Activated CD8-positive, alpha-beta memory T cell treated with anti-CD3 and anti-CD28 coated beads for 24 hours (primary cell): ENCODE data around the gene CFDP1.

Experiments used
- DNase-seq: peaks from one replicate; pipeline ENCODE4 v3.0.0-alpha.2; 2020

Gene CFDP1

GRCh38 chr16:75262104-75262799 lies 171.1 kb downstream of the CFDP1 start:
- no peak for DNase-seq

DNA sequence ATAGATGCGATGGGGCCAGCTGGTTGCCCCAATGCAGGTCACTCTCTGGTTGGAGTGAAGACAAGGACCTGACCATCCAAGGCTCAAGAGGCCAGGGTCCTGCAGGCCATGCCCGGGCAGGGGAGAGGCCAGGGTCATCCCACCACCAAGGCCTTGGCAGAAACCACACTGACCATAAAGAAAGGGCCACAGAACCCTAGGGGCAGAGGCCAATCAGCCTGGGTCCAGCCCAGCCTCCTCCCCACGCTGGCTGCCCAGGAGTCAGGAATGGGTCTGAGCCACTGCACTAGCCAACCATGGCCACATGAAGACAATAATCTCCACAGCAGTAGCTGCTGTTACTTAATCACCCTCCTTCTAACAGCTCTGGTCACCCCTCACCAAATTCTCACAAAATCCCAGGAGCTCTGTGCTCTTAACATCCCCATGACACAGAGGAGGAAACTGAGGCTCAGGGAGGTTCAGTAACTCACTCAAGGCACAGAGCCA lies 171.7 kb downstream of the CFDP1 start:
- DNase-seq = no peak

- no peak for DNase-seq
These were observed 172.3 kb downstream of the CFDP1 start for GRCh38 chr16:75260851-75261589.

- no peak for DNase-seq
These were observed 174.5 kb downstream of the CFDP1 start for GRCh38 chr16:75258807-75259141.

DNA sequence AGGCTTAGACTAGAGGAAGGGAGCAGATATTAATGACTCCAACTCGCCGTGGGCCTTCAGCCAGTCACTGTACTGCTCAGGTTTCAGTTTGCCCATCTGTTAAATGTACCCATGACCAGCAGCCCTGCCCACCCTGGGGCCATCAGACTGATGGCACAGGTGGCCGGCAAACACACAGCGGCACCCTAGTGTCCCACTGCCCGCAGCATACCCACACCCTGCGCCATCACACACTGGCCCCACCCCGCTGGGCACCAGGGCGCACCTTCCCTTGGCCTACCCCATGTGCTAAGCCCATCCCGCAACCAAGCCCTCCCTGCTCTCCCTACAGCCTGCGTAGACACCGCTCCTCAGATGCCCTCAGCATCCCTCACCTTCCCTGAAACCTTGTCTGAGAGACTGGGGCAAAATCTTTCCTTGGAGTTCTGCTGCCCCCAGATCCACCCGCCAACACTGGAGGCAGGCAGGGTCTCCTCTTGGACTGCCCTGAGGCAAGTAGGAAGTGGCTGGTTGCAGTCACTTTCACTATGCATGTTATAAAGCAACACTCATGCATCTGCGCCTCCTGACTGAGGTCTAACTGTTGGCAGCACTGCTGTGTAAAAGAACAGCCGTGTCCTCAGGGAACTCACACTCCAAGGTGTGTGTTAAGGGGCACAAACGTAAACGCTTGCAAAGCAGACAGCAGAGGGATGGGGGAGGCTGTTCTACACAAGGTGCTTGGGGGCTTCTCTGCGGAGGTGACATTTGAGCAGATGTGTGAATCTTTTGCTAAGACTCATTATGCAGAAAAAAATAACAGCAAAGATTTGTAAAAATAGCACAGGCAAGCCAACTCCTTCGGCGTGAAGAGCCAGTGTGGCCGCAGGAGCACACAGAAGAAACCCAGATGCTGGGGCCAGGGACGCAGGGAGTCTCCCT lies 175.2 kb downstream of the CFDP1 start:
- DNase-seq = no peak

DNA sequence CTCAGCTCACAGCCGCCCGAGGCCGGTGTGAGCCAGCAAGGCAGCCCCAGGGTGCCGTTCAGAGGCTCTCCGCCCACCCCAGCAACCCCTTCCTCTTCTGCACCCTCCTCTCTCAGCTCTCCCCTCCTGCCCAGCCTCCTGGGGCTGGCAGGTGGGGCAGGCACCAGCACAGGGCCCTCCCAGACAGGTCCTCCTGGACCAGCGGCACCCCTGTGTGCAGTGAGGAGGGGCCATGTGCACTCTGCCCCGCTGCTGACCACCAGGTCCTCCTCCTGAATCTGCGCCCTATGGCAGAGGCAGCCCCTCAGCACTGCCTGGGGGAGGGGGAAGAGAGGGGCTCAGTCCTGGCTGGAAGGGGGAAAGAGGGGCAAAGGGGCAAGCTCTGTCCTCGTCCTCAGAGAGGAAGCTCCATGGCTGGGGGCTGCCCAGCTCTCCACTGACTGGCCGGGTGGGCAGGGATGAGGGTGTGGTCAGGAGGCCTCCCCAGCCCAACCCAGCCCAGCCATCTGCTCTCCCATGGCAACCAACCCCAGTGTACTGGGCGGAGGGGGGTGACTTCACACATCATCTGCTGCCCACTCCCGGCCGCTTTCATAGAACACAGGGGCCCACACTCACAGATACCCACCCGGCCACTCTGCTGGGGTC lies 176.5 kb downstream of the CFDP1 start:
- DNase-seq = no peak

DNA sequence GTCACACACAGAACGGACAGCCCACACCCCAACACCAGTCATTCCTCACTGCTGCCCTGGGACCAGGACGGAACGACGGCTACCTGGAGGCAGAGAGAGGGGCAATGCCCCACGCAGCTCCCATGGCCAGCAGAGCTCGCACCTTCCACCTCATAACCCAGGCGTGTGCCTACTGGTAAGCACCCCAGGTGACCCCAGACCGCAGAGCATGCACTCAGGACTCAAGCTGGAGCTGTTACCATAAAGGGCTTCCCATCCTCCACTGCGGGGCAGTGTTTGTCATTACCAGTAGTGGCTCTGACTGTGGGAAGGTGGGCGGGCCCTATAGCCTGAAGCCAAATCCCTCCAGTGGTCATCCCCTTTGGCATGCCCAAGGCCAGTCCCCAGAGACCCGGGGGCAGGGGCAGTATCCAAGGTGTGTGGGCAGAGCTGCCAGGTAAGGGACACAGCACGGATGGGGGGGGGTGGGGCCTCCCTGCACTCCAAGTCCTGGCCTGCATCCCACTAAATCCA lies 177.2 kb downstream of the CFDP1 start:
- DNase-seq = no peak

DNA sequence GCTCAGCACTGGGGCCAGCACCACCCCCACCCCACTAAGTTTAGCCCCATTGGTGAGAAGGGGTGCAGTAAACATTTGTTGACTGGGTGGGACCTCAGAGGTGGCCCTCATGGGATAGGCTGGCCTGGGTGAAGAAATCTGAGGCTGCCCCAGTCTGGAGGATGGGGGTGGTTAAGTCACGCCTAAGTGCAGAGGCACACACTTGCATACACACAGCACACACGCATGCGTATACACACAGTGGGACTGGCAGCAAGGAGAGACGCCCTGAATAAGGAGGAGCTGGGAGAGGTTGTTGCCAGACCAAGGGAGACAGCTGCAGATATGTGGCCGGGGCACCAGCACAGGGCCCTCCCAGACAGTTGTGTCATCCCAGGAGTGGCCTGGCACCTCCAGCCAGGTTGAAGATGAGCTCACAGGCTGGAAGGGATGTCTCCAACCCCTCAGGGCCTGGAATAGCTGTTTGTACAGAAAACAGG lies 178.9 kb downstream of the CFDP1 start:
- DNase-seq = no peak

GRCh38 chr16:75252946-75253911 lies 180.1 kb downstream of the CFDP1 start:
- no peak for DNase-seq

DNA sequence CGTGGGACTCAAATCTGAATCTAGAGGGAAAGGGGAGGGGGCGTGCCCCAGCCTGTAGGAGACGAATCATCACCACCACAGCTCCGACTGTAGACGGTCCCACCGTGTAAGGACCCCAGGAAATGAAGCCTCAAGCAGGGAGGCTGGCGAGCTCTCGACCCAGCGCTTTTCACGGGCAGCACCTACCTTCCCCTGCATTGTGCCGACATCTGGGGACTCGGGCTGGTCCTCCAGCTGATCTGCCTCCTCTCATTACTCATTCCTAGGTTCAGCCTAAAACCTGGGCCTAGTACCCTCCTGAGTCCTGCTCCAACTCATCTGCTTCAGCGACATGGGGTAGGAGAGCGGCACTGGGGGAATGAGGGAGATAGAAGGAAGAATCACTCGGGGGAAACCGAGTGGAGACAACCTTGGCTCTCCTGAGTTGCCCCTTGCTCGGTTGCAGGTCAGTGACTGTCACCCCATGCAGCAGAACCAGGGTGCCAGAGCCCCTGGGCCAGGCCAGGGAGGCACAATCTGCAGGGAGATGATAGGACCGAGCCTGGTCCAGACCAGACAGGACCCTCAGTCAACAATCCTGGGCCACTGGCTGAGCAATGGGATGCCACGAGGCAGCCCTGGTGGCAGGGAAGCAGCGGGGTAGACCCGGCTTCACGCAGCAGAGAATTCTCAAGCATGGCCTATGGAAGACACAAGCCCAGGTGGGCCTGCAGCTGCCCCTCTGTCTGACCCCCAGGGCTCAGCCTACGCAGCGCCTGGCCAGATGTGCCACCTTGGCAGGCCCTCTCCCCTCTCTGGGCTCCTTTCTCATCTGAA lies 181.0 kb downstream of the CFDP1 start:
- no peak for DNase-seq

GRCh38 chr16:75251280-75252048 lies 181.8 kb downstream of the CFDP1 start, which contains the start of gene BCAR1:
Gene BCAR1, minus strand, starts transcription at chr16:75251624. Its CDS starts 142 bp downstream, at chr16:75251482.
- DNase-seq = no peak

- no peak for DNase-seq
These were observed 182.5 kb downstream of the CFDP1 start for GRCh38 chr16:75250809-75251279.

- DNase-seq = no peak
These were observed 183.1 kb downstream of the CFDP1 start for GRCh38 chr16:75250089-75250808.

DNA sequence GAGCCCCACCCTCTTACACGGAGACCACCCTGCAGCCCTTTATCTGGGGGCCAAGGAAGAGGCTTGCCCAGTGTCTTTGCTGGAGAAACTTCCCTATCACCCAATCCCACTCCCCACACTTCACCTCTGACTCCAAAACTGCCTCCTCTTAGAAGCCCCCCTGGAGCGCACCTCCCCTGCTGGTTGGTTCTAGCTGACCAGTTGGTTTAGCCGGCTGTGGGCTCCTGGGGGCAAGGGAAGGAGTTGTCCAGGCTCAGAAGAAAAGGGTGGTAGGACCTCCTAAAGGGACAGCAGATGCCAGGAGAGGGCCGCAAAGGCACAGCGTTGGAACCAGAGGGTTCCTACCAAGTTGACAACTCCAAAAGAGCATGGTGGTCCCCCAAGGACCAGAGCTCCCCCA lies 183.9 kb downstream of the CFDP1 start:
- DNase-seq = no peak

DNA sequence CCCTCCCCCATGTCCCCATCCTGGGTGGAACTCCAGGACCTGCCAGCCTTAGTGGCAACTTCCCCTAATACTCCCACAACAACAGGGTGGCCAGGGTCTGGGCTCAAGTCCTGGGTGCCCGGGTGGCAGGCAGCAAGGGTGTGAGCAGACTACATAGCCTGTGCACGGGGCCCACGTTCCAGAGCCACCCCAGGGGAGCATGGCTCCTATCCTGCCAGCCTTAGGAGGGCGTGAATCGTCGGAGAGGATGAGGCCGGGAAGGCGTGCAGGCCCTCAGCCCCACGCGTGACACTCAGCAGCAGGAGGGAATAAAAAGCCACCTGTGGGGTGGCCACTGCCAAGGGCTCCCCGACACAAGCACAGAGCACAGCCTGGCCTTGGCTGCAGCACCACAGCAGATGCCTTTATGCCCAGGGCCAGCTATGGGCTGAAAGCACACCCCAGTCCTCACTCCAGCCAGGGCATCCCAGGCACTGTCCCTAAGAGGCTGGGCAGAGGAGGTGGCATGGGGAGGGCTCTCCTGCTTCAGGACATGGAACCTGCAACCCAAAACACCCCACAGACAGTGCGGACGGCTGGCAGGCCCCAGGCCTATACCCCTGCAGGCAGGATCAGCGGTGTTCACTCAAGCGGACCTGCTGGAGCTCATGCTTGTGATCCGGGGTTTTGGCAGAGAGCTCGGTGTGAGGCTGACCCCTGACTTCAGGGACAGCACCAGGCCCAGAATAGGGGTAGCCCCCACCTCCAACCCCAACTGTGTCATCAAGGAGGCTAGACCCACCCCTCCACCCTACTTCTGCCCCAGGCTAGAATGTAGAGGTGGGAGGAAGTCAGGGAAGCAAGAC lies 184.5 kb downstream of the CFDP1 start:
- DNase-seq = no peak

DNA sequence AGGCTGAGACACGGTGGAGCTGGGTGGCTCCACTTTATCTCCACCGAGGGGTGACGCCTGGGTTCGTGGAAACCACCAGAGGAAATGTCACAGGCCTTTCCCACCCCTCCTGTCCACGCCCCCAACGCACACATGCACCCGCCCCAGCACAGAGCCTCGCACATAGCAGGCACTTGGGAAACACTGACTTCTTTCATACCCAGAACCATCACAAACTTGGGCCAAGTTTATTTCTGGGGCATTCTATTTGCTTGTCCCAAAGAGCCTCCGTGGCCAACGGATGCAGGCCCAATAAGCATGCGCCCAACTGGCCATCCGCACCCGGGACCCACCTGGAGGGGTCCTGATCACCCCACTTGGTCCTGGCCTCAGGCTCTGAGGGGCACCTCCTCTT lies 185.2 kb downstream of the CFDP1 start:
- DNase-seq = no peak

DNA sequence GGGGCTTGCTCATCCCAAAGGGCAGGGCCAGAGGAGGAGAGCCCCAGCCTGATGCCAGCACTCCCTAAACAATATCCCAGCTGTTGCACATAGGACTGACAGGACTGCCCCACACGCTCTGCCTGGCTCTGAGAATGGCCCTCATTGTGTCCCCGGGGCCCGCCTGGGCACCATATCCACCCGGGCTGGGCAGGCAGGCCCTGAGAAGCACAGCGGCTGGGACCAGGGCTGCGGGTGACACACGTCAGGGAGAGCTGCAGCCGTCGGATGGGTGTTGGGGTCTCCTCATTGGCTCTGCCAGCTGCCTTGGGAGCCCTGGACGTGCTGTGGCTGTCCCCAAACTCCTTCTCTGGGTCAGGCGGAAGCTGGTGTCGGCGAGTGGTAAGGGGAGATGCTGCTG lies 186.1 kb downstream of the CFDP1 start:
- no peak for DNase-seq
